HG03521 (cell line): ENCODE results near the gene ULK4.
A peak's percentile ranks its signal among the peaks of the same experiment; 100 is the strongest.

Experiments used
- ATAC-seq: cut with Tn5 transposase; IDR thresholded peaks from one replicate; pipeline ENCODE4 v1.9.1; 2021; ENCODE audit warnings: mild to moderate bottlenecking, moderate library complexity; ENCODE audit not compliant: unreplicated experiment

The ULK4 gene

GRCh38 chr3:41207355-41207754 lies 754.5 kb downstream of the ULK4 start:
- ATAC-seq = no peak

GRCh38 chr3:41205591-41205990 lies 756.3 kb downstream of the ULK4 start:
- no peak for ATAC-seq

GRCh38 chr3:41204369-41204768 lies 757.5 kb downstream of the ULK4 start:
- no peak for ATAC-seq

- ATAC-seq = no peak
Observed at GRCh38 chr3:41202834-41203345, 759.0 kb downstream of the ULK4 start.

- no peak for ATAC-seq
Observed at GRCh38 chr3:41202075-41202833, 759.6 kb downstream of the ULK4 start.

- no peak for ATAC-seq
Observed at GRCh38 chr3:41200669-41201021, 761.3 kb downstream of the ULK4 start.

GRCh38 chr3:41199866-41200668 lies 761.8 kb downstream of the ULK4 start:
- peak; percentile 15 for ATAC-seq

GRCh38 chr3:41198950-41199865 lies 762.7 kb downstream of the ULK4 start, which contains the start of gene CTNNB1:
CTNNB1 (plus strand) TSS chr3:41199505; CDS start chr3:41224069, 24,564 bp downstream.
- ATAC-seq = peak; percentile 73

- no peak for ATAC-seq
Observed at GRCh38 chr3:41198526-41198925, 763.4 kb downstream of the ULK4 start.

- no peak for ATAC-seq
Observed at GRCh38 chr3:41198046-41198445, 763.9 kb downstream of the ULK4 start.
